Stimulated activated CD8-positive, alpha-beta memory T cell treated with anti-CD3 and anti-CD28 coated beads, Interleukin-12 subunit alpha, Interleukin-12 subunit beta, amount 100 ng/mL, for 1 hour (primary cell): ENCODE measurements around the gene ATP13A1.
A peak's percentile ranks its signal among the peaks of the same experiment; 100 is the strongest.
"Not testable (repeated sequence)": the region's sequence is repeated elsewhere in the genome, so short reads cannot be mapped to it uniquely, and the experiment has no call there.

ENCODE experiments used
- DNase-seq: peaks from one replicate; pipeline ENCODE4 v3.0.0-alpha.2; 2020; ENCODE audit warnings: low read depth

Gene ATP13A1

DNA sequence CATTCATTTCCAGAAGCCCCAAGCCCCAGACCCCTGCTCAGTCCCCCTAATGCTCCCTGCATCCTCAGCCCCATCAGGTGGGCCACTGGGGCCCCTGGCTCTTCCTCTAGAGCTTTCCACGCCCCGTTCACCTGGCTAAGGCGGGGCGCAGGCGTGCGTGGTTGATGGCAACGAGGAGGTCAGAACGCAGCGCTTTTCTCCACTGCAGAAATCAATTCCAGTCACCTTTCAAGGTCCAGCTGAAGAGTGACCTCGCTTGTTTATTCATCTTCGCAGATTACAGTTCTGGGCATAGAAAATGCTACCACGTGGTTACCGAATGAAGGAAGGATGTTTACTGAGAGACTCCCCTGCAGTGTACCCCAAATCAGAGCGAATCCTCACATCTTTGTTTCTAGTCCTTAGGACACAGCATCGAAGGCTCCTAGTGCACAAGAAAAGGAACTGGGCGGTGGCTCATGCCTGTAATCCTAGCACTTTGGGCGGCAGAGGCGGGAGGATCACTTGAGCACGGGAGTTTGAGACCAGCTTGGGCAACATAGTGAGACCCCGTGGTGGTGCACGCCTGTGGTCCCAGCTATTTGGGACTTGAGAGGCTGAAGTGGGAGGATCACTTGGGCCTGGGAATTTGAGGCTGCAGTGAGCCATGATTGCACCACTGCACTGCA is 44.2 kb downstream of the ATP13A1 start:
- DNase-seq: no peak

DNA sequence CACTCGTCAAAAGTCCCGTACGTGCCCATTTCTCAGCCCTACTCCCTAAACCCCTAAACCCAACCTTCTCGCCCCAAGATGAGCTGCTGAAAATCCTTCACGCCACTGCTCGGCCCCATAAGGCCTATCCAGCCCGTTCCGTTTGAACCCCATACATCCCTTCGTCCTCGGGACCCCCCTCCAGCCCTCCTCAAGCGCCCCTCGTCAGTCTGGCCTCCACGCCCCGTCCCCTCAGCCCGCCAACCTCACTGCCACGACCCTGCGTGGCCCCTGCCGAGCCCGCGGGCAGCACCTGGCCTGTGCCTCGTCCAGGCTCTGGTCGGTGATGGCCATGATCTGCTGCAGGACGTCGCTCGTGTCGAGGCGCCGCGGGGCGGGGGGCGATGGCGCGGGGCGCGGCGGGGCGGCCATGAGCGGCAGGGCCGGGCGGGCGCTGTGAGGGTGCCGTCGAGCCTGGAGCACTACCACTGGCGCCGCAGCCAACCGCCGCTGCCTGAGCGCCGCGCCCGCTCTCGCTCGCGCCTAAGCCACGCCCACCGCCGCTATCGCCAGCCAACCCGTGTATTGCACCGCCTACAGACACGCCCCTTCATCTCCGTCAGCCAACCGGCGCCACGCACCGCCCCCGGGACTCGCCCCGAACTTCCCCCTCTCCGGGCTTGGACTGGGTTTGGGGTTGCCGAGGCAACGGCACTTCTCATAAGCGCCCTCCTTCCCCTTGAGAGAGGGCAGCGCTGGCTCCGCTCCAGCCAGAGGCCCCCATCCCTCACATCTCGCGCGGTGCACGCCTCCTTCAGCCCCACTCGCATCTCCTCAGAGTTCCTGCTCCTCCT is 45.0 kb downstream of the ATP13A1 start, which contains the start of gene PBX4:
Gene PBX4, minus strand, starts transcription at position 469 of the 833 bp plus-strand sequence. Its CDS starts 58 bp downstream, at position 411.
- peak; percentile 99 for DNase-seq

DNA sequence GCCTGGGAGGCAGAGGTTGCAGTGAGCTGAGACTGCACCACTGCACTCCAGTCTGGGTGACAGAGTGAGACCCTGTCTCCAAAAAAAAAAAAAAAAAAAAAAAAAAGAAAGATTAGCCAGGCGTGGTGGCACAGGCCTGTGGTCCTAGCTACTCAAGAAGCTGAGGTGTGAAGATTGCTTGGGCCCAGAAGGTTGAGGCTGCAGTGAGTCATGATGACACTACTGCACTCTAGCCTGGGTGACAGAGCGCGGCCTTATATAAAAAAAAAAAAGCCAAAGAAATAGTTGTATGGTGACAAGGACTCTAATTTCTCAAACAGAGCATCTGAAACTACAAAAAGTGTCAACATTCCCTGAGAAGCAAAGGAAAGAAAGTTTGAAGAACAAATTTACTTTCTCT is 48.4 kb downstream of the ATP13A1 start:
- DNase-seq: no peak

DNA sequence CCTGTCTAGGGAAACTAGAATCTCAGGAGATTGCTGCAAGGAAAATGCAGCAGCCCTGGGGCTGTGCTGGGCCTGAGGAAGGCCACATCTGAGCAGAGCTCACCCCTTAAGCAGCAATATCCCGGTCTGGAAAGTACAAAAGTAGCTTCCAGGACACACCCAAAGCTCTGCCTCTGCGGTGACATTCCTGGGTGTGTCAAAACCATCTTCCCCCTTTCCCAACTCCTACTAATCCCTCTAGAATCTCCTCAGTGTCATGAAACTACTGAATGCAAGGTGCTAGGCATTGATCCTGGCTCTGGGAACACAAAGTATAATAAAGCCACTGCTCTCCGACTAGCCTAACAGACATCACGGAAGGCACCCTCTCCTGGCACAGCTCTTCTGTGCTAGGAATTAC is 50.0 kb downstream of the ATP13A1 start:
- DNase-seq: no peak

DNA sequence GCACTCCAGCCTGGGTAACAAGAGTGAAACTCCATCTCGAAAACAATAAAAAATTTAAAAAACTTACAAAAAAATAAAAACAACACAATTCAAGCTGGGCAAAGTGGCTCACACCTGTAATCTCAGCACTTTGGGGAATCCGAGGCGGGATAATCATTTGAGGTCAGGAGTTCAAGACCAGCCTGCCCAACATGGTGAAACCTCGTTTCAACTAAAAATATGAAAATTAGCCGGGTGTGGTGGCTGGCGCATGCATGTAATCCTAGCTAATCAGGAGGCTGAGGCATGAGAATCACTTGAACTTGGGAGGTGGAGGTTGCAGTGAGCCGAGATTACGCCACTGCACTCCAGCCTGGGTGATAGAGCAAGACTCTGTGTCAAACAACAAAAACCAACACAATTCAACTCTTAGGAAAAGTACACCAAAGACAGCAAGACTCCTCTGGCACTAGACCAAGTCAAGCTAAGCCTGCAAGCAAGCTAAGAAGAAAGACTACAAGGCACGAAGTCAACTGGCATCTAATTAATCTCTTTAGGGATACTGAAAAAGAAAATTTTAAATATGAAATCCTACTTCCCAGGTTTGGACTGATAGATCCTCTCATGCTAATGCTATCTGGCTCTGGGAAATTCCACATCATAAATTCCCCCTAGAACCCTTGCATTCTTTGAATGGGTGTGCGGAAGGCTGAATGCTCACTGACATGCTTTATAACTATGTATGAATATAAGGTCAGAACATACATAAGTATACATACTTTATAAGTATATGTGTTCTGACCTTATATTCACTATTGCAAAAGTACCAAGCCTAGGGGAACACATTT is 52.9 kb downstream of the ATP13A1 start:
- DNase-seq: no peak

DNA sequence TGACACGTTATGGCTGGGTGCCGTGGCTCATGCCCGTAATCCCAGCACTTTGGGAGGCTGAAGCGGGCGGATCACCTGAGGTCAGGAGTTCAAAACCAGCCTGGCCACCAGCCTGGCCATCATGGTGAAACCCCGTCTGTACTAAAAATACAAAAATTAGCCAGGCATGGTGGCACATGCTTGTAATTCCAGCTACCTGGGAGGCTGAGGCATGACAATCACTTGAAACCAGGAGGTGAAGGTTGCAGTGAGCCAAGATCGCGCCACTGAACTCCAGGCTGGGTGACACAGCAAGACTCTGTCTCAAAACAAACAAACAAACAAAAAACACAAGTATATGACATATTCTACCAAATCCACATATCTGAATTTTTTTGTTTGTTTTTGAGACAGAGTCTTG is 56.8 kb downstream of the ATP13A1 start:
- DNase-seq: not testable (repeated sequence)

DNA sequence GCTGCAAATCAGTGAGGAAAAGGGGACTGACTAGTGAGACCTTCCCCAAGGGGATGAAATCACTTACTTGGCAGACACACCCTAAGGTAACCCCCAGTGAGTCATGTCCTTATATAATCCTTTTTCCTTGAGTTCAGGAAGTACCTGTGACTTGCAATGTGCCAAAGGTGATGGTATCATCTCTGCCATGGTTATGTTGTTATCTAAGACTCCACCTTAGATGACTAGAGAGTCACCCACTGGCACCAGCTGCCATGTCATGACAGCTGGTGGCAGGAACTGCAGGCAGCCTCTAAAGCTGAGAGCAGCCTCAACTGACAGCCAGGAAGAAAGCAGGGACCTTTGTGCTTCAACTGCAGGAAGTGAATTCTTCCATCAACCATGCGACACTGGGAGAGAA is 57.5 kb downstream of the ATP13A1 start:
- no peak for DNase-seq

DNA sequence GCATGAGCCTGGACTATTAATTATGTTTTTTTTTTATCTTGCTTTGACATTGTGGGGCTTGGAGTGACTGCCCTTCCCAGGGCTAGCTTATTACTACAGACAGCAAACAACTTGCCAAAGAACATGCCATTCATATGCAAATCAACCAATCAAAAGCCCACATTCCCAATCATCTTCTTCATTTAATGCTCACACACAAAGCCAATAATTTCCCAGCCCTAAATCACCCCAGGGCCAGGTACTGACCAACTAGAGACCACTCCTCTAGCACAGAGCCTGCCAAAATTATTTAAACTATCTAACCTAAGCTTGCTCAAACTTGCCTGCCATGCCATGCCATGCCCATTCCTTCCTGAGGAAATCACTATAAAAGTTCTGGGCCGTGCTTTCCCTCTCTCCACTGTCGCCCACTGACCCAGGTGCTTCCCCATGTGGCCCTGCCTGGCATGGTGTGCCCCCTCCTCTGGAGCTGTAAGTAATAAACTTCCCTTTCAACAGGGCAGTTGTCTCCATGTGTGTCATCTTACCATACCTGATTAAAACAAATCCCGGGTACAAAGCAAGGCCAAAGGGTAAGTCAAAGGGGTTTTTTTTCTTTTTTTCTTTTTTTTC is 60.7 kb downstream of the ATP13A1 start:
- DNase-seq: no peak

DNA sequence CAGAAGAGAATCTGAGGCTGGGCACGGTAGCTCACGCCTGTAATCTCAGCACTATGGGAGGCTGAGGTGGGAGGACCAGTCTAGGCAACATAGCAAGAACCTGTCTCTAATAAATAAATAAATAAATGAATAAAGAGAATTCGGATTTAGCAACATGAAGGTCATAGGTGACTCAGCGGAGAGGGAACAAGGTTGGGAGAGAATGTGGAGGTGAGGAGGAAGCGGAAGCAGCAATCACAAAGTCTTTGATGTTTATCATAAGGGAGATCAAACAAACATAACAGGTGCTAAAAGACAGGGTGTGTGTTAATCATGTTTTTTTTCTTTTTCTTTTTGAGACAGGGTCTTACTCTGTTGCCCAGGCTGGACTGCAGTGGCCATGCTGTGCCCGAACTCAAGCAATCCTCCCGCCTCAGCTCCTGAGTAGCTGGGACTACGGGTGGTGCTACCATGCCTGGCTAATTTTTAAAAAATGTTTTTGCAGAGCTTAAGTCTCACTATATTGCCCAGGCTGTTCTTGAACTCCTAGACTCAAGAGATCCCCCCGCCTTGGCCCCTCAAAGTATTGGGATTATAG is 61.3 kb downstream of the ATP13A1 start:
- DNase-seq: no peak

DNA sequence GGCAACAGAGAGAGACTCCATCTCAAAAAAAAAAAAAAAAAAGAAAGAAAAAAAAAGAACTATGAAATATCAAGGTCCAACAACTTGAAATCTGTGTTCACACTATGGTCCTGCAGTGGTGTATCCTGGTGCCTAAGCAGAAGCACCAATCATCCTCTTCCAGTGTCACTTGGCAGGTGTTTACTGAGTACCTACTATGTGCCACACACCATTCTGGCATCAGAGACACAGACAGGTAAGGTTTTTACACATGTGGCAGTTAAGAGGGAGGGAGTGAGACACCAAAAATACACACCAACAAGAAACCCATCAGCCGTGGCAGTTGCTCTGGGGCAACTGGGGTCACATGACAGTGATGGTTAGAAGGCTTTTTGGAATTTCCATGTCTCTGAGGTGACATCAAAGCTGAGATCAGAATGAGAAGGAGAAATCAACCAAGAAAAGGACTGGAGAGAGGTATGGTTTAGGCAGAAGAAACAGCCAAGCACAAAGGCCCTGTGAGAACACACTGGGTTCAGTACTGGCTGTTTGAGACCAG is 62.6 kb downstream of the ATP13A1 start:
- no peak for DNase-seq

DNA sequence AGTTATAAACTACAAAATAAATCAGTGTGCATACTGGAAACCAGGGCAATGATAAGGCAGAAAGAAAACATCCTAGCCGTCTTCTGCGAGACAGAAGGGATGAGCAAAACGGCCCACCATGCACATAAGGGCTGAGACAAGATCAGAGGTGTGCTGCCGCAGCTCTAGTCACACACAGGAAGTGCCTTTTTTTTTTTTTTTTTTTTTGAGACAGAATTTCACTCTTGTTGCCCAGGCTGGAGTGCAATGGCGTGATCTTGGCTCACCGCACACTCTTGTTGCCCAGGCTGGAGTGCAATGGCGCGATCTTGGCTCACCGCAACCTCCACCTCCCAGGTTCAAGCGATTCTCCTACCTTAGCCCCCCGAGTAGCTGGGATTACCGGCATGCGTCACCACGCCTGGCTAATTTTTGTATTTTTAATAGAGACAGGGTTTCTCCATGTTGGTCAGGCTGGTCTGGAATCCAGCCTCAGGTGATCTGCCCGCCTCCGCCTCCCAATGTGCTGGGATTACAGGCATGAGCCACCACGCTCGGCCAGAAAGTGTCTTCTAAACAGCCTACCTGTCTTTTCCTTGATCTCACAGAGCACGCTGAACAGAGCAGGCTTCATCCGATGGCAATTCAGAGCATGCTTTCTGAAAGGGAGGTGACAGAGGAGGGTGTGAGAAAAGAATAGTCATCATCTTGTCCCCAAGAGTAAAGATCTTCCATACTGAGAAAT is 64.6 kb downstream of the ATP13A1 start:
- DNase-seq: peak; percentile 44

DNA sequence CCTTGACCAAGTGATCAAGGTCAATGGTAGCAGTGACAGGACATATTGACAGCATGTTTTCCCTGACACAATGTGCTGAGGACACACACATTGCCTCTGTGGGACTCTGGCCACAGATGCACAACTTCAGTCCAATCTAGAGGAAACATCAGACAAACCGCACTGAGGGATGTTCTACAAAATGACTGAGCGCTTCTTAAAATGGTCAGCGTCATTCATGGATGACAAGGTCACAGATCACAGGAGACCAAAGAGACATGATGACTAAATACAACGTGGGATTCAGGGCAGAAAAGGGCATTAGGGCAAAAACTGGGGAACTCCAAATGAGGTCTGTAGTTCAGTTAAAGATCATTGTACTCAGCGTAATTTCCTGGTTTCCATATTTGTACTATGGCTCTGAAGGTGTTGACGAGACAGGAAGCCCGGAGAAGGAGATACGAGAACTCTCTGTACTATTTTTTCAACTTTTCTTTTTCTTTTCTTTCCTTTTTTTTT is 65.6 kb downstream of the ATP13A1 start:
- DNase-seq: no peak
